GM18517 (cell line): Measurements from ENCODE around the gene ADCY5.

ENCODE experiments used
- ATAC-seq: cut with Tn5 transposase; IDR thresholded peaks from one replicate; pipeline ENCODE4 v1.9.1; 2021; ENCODE audit warnings: mild to moderate bottlenecking, moderate library complexity; ENCODE audit not compliant: unreplicated experiment

The ADCY5 gene

DNA sequence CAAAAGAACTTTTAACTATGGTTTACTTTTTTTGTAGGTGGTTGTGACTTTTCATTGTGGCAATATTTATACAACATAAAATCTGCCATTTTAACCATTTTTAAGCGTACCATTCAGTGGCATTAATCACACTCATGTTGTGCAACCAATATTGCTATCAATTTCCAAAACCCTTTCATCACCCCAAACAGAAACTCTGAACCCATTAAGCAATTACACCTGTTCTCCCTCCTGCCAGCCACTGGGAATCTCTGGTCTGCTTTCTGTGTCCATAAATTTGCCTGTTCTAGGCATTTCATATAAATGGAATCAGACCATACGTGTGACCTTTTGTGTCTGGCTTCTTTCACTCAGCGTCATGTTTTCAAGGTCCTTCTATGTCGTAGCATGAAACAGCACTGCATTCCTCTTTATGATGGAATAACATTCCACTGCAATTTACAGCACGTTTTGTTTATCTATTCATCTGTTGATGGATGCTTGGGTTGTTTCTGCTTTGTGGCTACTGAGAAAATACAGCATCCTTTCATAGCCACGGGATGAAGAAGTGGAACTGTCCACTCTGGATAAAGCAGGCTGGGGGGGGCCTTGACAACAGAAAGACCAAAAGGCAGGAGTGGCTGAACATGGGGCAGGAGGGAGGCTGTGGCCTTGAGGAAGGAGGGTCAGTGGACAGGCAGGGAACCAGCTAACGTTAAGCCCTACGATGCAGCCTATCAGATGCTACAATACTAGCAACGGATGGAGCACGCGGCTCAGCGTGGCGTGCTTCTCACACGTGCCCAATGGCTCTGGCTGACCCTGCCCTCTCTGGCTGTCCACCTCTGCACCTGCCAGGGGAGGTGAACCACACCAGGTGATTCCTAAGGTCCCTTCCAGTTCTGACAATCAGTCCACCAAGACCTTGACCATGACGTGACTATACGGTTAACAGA is 136.3 kb downstream of the ADCY5 start:
- ATAC-seq, result no peak

DNA sequence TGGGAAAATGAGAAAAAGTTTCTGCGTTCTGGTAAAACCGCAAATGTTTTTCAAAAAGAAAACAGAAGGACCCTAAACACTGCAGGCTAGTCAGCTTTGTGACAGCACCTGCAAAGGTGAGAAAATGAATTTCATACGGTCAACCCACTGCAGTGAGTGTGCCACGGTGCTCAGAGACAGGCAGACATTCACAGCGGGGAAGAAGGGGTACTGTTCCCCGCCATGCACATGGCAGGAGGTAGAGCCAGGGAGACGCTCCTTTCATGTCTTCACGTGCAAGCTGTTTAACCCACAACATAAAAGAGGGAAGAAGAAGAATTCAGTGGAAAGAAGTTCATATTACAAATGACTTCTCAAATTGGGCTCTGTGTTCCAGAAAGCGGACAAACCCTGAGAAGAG is 137.7 kb downstream of the ADCY5 start:
- ATAC-seq, result no peak

DNA sequence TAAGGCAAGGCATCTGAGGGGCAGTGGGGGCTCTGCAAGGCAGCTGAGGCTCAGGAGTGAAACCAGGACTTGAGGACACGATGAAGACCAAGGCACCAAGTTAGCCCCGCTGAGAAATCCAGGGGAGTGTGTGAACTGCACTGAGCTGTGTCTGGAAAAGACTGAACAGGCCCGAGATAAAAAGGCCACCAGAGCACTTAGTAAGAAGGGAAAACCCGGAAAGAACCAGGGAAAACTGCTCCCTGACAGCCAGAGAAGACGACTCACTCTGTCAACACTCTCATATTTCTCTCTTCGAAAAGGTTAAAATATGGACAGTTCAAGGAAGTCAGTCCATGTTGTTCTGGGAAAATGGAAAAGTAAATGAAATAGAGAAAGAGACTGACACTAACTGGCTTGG is 138.1 kb downstream of the ADCY5 start:
- ATAC-seq, result no peak

DNA sequence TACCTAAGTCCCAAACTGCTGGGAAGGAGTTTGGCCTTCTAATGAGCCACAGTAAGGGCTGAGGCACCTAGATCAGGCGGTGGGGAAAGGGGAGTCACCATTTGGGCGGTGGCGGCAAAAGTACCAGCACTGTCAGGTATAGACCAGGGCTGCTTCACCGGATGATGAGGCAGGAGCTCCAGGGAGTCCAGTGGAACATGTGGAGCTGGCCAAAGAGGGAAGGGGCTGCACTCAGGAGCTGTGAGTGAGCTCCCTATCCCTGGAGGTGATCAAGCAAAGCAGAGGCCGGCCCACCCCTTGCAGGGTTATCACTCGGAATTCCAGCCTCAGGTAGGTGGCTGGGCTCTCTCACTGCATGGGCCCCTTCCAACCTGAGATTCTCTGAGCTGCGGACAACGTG is 138.7 kb downstream of the ADCY5 start:
- no peak for ATAC-seq

DNA sequence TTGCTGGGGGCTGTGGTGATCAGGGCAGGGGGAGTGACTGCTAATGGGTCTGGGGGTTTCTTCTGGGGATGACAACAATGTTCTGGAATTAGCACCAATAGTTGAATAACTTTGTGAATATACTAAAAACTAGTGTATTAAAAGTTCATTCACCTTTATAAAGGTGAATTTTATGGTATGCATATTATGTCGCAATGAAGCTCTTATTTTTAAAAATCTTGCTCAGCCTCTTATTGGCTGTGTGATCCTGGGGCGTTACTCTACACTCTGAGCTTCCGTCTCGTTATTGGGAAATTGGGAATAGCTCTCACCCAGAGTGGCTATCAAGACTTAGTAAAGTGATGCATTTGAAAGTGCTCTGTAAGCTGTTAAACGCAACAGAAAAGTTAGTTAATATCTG is 141.8 kb downstream of the ADCY5 start:
- ATAC-seq, result no peak

DNA sequence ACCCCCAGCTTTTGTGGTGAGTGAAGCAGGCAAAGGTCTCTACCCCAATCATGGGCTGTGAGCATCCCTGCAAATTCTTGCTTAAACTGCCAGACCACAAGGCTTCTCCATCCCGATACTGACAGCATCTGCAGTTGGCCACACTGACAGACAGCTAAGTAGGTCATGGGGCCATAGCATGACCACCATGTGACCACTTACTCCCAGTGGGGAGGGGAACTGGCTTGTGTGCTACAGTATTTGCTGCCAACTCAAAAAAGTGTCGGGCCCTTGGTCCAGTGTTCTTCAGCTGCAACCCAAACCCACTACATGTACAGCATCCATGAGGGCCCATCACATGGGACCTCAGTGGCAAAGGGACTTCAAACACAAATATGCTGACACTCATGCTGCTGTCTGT is 143.7 kb downstream of the ADCY5 start:
- no peak for ATAC-seq

DNA sequence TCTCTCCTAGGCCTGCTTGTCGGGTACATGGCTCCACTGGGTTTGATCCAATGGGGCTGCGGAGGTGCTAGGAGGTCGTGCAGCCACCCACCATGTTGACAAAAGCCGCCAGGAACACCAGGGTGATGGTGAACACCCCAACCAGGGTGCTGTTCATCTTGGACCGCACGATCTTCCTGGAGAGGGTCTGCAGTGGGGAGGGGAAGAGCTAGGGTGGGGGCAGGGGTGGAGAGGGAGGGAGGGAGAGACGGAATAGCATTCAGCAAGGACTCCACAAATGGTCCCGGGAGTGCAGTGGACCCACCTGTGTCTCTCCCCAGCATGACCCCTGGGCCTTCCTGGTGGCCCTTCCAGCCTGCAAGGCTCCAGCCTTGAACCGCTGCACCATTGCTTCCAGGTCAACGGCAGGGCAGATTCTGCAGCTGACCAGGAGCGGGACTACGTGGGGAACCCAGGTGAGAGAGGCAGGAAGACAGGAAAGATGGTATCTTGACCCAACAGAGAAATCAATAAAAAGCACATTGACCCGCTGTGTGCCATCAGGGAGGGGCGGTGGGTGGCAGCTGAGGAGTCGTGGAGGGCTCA is 144.8 kb downstream of the ADCY5 start:
- ATAC-seq, result no peak

DNA sequence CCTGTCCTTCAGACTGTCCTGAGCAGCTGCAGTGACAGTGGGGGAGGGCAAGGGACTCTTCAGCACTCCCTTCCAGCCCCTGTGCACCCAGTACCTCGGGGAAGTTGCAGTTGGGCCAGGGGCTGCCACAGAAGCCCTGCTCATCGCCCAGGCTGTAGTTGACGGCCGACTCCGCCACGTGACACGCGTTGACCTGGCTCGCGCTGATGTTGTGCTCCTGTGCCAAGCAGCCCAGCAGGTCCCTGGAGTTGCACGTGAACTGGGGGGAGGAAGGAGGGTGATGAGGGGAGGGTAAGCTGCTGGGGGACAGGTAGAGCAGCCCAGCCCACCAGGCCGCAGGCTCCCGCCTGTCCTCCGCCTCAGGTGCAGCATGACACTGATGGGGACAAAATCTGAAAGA is 145.9 kb downstream of the ADCY5 start:
- ATAC-seq, result no peak

DNA sequence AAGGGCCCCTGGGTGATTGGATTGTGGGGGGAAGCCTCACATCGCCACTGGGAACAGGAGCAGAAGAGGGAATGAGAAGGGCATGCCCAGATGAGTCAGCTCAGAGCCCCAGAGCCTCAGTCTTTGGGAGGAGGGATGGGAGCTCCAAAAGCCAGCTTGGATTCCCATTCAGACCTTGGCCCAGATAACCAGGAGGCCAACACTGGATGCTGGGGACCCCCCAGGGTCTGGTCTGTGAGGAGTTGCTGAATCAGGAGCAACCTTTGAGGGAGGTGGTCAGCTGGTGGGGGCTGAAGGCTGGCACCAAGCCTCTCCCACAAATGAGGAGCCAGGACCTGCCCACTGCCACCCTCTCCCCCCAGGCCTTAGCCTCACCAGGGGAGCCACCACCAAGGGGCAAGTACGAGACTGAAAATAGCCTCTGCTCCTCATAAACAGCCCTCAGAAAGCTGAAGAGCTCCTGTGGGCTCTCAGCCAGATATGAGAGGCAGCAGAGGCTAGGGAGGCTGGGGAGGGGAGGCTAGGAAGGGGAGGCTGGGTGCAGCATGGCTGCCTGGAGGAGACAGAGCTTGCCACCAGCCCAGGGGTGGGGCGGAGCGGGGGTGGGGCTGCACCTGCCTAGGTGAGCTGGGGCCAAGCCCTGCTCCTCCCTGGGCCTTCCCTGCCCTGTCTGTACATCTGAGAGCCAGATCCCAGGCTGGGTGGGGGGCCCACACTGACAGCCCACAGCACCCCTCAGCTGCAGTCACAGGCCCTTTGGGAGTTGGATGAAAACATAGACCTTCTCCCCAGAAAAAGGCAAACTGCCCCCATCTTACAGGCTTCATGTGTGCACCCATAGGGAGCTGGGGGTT is 147.3 kb downstream of the ADCY5 start:
- no peak for ATAC-seq

DNA sequence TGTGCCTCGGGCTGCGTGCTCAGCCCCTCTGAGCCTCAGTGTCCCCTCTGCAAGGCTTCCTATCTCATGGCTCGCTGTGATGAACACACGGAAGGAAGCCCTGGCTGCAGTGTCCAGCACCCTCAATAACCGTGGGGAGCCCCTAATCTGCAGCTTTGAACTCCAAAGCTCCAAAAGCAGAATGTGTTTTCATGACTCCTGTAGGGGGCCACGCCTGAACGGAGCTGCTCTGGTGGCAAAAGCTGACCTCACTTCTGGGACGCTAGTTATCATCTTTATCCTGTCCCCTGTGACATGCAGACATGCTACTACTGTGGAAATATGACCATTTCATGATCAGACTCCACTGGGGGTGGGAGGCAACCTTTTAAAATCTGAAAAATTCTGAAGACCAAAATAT is 148.3 kb downstream of the ADCY5 start:
- no peak for ATAC-seq

DNA sequence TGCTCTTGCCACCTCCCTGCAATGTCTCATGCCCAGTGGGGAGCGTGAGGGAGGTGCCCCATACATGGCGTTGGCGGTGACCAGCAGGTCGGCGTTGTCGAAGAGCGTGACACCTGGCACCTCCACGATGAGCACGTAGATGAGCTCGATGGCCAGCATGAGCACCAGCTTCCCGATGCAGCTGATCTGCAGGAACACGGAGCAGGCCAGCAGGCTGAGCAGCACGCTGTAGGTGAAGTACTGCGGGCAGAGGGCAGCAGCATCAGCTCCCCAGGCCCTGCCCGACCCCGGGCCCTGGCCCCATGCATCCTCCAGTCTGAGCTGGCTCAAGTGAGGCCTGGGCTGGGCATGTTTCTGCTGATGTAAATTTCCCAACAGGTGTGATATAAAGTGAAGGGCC is 148.8 kb downstream of the ADCY5 start:
- no peak for ATAC-seq

DNA sequence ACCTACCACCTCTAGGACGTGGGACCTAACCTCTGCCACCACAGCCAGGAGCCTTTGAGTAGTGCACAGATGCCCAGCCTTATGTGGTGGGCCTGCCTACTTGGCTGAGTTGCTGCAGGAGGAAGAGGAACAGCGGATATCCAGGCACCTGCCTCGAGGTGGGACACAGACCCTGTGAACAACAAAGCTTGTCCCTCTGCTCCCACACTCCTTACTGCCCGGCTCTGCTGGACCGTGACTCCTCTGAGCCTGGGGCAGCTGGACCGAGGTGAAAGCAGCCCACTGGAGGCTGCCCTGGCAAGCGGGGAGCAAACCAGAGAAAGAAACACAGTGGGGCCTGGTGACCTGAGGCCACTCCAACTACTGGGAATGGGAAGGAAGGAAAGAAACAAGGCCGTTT is 149.3 kb downstream of the ADCY5 start:
- ATAC-seq, result no peak

DNA sequence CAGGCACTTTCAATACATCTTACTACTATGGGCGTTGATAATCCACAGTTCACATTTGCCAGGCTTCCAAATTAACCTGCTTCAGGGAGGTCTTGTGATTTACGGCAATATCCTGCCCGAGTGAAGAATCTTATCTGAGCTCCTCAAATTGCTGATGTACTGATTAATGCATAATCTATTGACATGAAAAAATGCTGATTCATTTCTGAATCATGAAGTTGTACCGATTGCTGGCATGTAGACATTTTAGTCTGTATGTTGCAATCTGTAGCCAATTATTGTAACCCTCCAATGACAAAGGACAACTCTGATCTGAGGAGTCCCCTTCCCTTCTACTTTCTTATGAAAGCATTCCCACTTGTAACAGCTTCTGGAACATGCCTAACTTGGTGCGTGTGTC is 150.0 kb downstream of the ADCY5 start:
- ATAC-seq, result no peak

DNA sequence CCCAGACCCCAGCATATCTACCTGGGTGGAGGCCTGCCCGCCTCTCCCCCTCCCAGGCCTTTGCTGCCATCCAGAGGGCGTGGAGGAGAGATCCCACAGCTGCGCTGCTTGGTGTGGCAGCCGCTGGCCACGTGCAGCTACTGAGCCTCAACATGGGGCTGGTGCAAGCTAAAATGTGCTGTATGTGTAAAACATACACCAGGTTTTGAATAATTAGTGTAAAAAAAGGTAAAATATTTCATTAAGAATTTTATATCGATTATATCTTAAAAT is 151.3 kb downstream of the ADCY5 start:
- no peak for ATAC-seq

DNA sequence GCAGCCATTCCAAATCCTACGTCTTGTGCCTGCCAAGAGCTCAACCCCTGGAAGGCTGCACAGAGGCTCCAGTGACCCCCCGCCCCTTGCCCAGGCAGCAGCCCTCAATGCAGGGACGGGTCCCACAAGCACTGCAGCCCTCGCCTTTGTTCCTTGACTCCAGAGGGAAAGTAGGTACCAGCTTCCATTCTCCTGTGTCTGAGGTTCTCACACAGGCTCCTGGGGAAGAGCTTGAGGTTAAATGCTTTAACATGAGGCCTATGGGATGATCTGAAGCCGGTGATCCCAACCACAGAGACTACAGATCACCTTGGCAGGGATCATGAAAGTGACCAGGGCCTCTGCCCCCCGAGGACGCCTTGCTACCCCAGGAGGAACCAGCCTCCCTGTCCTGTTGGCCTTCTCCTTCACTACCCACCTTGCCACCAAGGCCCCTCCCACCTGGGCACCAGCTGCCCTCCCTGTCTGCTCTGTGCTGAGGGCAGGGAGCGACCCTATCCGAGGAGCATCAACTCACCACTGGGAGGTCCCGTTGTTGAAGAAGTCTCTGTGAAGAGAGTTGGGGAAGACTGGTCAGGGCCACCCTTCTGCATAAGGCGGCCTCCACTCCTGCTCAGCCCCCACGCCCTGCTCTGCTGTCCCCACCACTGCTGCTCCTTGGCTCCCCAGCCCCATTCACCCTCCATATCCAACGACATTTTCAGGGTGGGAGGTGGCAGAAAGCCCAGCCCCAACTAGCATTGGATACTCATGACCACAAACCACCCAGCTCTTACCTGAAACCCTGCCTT is 151.9 kb downstream of the ADCY5 start:
- ATAC-seq, result no peak

DNA sequence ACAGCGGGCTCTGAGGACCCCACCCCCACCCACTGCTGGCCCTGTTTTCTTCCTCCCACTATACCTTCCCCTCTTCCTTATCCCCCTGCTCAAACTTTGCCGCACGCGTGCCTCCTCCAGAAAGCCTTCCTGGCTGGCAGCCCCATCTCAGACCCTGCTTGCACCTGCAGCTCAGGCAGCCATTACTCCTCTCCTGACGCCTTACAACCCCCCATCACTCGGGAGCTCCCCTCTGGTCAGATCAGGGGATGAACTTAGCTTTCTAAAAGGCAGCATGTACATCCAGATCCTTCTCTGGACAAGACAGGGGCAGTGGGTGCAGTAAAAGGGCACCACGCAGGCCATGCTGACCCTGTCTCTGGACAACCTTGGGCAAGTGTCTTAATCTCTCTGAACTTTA is 152.6 kb downstream of the ADCY5 start:
- ATAC-seq, result no peak

DNA sequence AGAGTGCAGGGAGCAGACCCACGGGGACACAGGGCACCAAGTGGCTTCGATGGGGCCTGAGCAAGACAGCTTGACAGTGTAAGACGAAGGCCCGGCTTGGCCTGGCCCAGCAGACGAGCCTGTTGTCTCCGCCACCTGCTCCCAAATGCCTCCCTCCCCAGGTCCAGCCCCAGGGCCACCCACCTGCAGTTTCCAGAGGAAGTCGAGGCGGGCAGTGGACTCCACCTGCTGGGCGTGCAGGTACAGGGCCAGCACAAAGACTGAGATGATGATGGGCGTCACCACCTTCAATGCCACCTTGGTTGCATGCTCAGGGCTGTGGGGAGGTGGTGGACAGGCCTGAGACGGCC is 153.0 kb downstream of the ADCY5 start:
- no peak for ATAC-seq

DNA sequence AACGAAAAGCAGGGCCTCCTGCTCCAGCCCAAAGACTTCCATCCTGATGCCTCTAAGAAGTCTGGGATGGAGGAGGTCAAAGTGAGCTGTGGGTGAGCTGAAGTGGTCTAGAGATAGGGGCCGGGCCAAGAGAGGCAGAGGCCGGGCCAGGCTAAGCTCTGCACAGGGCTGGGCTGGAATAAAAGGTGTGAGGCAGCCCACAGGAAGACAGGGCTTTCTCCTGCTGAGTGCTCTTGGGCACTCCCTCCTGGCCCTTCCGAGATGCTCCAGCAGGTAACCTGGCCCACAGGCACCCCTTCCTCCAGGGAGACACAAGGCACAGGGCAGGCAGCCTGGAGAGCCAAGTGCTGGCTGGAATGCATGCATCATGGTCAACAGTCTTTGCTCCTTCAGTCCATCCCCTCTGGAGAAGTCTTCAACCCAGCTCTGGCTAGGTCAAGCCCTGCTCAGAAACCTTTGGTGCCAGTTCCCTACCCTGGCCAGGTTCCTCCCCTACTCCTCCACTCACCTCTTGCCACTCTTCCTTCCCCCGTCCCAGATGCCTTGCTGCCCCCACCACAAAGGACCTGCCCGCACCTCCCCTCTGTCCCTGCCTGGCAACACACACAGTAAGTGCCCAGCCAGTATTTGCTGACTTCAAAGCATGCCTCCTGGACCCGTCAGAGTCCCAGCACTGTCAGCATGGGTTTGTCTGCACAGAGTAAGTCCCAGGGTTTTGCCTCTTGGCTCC is 153.6 kb downstream of the ADCY5 start:
- no peak for ATAC-seq

DNA sequence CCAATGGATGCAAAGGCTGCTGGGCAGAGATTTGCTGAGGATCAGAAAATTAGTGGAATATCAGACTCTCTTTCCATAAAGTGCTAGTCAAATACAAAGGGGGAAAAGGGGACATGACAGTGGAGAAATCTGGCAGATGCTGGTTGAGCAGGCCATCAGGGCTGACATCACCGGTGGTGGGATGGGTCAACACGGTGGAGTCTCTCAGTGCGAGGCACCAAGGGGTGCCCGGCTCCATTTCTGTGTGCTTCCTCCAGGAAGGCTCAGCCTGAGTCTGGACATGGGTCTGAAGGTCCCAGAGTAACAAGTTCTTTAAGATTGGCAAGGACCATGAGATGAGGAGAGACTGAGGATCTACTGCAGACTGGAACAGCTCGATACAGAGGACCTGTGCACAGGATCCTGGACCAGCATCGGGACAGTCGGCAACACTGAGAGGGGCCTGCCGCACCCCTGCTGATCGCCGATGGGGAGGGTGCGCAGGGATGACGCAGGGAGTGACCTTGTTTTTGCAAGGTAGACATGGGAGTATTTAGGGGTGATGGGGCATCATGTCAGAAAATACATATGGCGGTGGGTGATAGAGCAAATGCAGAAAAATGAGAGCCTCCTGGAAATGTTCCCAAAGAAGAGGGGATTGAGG is 154.5 kb downstream of the ADCY5 start:
- no peak for ATAC-seq
